HG02973 (cell line): Measurements from ENCODE around the gene NAAA.
"Not testable (repeated sequence)": the region's sequence is repeated elsewhere in the genome, so short reads cannot be mapped to it uniquely, and the experiment has no call there.

Experiments used
- ATAC-seq: cut with Tn5 transposase; IDR thresholded peaks from one replicate; pipeline ENCODE4 v1.9.1; 2021; ENCODE audit warnings: moderate library complexity; ENCODE audit not compliant: unreplicated experiment

Gene NAAA

DNA sequence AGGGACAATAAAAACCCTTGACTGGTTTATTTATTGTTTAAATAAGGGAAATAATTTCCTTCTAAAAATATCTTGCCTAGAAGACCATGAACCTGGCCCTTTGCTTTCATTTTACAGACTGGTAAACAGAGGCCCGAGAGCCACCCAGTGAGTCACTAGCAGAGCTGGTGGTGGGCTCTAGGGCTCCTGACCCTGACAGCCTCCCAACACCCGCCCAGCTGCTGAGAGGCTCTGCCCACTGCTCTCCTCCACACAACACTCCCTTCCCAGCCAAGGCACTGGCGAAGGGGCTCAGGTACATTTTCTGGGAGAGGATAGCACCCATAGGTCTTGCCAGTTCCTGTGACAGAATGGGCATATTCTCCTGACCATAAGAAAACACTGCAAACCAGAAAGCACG, 20.5 kb downstream of the NAAA start:
- no peak for ATAC-seq

DNA sequence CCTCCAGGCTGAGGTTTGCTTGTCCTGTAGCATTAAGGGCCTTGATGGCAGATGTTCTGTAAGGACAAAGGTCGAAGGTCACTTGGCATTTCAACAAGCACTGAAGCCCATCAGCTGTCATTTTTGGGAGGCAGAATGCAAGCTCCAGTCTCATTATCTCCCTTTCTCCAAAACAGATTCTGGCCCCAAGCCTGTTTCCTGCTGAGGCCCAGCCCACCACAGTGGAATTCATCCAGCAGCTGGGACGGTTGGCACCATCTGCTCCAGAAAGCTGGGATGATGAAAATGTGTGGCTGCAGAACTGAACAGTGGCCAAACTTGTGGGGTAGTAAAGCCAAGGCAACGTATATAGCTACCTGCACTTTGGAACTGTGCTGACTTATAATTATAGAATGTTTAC, 20.9 kb downstream of the NAAA start:
- no peak for ATAC-seq

DNA sequence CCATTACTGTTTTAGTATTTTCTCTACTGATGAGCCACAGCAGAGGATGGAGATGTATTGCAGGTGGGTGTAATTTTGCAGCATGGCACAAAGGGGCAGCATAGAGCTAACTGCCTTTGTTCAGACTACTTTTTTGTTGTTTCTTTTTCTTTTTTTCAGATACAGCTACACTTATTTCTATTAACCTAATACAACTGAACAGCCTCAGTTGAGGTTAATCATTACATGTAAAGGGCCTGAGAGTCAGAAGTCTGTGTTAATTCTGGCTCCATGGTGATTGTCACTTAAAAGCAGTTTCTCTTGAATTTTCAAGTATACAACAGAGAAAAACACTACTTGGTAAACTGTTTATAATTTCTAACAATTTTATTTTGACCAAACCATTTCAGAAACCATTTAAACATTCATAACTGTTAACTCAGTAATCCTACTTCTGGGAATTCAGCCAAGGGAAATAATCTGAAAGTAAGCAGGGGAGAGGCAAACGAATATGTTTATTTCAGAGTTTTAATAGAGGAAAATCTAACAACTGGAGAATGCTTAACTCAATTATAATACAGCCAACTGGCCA, 24.6 kb downstream of the NAAA start:
- ATAC-seq, result peak; percentile 74

DNA sequence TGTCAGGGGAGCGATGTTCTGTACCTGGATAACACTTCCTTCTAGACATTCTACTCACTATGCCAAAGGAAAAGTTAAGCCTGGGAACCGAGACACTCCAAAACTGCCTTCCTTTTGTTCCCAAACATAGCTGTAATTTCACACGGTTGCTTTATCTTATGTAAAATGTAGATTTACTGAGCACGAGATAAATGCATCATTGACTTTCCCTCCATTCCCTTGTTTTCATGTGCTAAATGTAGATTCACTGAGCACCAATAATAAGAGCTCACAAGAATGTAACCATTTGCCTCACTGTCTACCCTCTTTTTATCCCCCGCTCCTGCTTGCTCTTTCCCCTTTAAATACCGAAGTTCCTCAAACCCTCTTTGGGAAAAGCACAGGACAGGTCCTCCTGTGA, 27.8 kb downstream of the NAAA start:
- no peak for ATAC-seq

DNA sequence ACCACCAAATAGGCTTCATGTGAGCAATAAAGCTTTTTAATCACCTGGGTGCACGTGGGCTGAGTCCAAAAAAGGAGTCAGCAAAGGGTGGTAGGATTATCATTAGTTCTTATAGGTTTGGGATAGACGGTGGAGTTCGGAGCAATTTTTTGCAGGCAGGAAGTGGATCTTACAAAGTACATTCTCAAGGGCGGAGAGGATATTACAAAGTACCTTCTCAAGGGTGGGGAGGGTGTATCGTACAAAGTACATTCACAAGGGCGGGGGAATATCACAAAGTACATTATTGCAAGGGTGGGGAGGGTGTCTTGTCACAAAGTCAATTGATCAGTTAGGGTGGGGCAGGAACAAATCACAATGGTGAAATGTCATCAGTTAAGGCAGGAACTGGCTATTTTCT, 30.0 kb downstream of the NAAA start:
- not testable (repeated sequence) for ATAC-seq

DNA sequence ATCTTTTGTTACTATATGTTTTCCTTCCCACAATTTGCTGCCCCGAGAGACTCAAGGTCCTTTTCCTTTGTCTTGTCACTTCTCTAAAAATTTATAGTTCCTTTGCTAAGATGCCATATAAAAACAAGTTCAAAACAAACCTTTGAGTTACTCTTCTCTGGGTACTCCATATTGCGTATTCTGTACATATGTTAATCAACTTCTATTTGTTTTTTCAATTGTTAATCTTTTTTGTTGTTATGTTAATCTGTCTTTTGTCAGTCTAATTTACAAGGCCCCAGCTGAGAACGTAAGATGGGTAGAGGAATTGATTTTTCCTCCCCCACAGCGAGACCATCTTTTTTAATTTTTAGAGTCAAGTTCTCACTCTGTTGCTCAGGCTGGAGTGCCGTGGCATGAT, 31.4 kb downstream of the NAAA start:
- ATAC-seq, result no peak

DNA sequence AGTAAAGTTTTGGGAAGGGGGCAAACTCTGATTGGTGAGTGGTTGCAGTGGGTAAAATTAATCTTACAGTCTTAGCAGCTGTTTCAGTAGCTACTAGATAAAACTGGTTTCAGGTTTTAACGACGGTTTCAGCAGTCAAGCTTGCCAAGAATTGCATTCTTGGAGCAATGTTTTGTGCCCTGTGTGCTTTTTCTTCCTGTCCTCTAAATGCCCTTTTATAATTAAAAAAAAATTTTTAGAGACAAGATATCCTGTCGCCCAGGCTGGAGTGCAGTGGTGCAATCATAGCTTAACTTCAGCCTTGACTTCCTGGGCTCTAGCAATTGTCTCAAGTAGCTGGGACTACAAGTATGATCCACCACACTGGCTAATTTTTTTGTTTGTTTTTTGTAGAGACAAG, 32.3 kb downstream of the NAAA start:
- ATAC-seq, result no peak

DNA sequence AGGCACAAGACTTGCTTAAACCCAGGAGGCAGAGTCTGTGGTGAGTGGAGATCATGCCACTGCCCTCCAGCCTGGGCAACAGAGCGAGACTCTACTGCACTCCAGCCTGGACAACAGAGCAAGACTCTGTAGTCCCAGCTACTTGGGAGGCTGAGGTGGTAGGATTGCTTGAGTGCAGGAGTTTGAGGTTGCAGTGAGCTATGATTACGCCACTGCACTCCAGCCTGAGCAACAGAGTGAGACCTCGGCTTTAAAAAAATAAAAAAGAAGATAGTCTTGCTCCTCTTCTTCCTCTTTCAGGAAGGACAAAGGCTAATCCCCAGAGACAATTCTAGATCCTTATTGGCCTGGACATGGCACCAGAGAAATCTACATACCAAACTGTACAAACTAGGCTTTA, 32.8 kb downstream of the NAAA start:
- ATAC-seq, result no peak

DNA sequence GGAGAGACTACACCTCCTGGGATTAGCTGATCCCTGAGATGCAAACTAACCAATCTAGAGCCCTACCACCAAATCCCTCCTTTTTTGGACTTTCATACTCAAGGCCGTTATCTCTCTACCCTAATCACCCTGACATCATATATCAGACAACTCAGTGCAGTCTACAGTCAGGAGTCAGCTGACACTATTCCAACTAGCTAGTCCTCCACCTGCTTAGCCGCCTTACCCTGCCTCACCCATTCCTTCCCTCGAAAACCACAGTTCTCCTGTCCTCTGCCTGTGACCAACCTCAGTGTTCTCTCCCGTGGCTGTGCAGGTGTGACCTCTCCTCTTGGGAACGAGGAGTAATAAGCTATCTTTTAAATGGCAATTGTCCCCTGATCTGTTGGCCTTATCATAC, 36.7 kb downstream of the NAAA start:
- no peak for ATAC-seq

DNA sequence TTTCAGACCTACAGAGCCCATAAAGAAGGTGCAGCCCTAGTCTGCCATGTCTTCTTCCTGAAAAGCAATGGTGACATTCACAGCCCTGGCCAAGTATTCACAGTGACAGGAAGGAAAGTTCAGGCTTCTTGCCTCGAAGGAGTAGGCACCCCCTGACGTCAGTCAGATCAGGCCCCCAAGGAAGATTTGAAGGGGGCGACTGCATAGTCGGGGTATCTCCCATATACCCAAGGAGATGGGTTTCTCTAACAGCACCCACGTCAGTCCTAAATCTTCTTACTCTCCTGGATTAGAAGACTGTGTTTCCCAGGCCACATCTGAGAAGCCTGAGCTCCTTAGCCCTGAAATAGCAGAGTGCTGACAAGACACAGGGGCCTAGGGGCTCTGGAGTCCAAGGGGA, 38.5 kb downstream of the NAAA start, which contains the start of gene PPEF2:
PPEF2 (minus strand) TSS at position 101 of the 400 bp plus-strand sequence. CDS start 6,127 bp downstream, outside the sequence.
- no peak for ATAC-seq

DNA sequence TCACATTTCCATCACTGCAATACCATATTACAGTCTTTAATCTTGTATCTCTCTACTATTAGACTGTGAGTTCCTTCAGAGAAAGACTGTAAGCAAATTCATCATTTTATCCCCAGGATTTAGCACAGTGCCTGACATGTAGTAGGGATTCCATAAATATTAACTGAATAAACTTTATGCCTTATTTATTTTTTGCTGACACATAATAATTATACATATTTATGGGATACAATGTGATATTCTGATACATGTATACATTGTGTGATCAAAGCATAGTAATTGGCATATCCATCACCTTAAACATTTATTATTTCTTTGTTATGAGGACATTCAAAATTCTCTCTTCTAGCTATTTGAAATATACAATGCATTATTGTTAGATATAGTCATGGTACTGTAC, 42.3 kb downstream of the NAAA start:
- no peak for ATAC-seq

DNA sequence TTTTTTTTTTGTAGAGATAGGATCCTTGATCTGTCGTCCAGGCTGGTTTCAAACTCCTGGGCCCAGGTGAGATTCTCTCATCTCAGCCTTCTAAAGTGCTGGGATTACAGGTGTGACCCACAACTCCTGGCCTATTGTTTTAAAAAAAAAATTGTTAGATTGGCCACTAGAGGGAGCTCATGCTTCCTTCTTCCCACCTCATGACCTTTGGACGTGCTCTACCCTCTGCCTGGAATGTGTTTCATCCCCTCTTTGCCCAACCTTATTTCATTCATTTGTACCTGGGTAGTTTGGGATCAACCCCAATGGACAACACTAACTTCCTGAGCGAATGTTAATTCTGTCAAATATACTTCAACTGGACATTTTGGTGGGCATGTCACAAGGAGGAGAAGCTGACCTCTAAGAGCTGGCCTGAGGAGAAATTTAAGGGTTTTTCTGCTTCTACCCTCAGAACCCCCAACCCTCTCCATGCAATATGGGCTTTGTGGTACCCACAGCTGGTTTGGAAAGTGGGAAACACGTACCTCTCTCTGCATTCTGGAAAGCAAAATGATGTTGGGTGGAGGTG, 45.0 kb downstream of the NAAA start:
- ATAC-seq, result no peak

DNA sequence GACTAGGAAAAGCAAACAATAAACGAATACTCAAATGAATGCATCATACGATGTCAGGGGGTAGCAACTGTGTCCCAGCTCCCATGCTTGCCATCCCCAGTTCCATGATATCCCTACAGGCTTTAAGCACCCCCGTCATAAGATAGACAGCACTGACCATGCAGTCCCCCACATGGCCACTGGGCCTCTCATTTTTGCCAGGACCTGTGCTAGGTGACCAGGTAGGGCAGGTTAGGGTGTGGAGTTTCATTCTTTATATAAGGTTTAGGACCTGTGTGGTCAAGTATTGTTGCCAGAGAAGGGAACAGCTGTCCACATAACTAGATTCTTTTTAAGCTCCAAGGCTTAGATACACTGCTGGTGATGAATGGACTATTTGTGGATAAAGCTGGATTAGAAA, 48.3 kb downstream of the NAAA start:
- ATAC-seq, result no peak

DNA sequence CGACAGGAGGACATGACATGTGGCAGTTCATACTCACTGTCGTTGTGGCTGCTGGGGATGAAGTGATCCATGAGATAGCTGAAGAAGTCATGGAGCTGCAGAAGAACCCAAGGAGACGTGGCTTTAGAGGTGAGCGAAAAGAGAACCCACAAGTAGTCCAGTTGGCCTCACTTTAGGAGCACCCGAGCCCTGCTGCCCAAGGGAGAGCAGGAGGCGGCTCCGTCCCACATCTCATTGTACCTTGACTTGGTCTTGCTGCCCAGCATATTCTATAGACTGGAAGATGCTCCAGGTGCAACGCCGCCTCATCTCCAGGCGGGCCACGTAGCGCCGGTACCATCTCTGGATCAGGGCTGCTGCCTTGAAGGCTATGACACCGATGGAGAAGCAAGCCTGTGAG, 49.2 kb downstream of the NAAA start:
- no peak for ATAC-seq

DNA sequence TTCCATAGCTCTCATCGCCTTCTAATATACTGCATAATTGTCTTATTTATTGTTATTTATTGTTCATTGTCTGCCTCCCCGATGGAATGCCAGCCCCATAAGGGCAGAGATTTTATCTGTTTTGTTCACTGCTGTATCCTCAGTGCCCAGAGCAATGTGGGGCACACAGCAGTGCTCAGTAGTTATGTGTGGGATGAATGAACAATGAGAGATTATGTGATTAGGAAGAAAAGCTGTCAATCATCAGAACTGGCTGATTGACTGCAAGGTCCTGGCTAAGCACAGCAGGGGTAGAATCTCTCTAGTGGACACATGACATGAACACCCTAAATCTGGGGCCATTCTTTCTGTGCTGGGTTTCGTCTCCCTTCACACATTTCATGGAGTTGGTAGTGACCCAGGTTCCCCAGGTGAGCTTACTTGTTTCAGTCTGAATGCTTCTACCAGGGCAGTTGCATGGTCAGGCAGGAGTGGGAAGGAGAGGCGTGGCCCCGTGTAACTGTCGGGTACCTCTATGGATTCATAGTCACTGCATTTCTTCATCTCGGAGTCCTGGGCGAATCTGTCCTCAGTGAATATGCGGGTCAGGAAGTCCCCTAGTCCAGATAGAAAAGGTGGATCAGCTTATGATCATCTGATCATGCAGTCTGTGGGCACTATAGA, 51.1 kb downstream of the NAAA start:
- no peak for ATAC-seq

DNA sequence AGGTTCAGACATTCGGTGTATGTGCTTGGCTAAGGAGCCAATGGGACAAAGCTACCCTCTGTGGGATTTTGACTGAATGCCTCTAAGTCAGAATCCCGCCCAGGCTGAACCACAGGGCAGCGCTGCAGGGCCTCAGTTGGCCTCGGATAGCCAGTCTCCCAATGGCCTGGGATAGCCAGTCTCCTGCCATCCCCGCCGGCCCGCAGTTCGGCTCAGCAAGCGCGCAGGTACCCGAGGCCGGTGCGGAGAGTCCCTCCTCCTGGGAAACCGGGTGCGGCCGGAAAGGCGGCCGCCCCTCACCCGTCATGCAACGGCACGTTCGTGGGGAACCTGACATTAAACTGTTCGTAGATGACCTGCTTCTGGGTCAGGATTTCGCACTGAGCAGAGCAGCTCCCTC, 54.7 kb downstream of the NAAA start:
- ATAC-seq, result no peak

DNA sequence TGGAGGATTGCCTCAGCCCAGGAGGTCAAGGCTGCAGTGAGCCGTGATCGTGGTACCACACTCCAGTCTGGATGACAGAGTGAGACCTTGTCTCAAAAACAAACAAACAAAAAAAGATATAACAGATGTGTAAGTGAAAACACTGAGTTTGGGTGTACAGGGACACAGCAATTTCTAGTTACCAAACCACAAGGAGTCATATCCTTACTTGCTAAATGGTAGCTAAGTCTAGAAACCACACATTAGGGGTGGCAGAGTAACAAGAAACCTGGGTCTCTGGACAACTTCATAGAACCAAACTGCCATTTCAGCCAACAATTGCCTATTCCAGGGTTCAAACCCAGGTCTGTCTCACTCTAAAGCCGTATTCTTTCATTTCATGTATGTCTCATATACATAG, 59.3 kb downstream of the NAAA start:
- ATAC-seq, result no peak

DNA sequence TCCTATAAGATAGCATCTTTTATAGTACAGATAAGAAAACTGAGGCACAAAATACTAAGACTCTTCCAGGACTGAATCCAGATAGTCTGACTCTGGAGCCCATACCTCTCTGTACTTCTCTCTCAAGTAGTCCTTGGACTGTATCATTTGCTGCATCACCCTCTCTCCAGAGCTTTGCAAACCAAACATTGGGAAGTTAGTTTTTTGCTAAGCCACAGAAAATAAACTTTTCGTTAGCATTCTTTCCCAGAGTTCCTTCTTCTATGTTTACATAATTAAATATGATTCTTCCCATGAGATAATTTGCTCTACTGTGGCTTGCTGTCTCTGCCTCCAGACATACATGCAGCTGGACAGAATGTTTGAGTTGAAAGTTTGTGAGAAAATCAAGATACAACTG, 60.5 kb downstream of the NAAA start:
- ATAC-seq, result no peak

DNA sequence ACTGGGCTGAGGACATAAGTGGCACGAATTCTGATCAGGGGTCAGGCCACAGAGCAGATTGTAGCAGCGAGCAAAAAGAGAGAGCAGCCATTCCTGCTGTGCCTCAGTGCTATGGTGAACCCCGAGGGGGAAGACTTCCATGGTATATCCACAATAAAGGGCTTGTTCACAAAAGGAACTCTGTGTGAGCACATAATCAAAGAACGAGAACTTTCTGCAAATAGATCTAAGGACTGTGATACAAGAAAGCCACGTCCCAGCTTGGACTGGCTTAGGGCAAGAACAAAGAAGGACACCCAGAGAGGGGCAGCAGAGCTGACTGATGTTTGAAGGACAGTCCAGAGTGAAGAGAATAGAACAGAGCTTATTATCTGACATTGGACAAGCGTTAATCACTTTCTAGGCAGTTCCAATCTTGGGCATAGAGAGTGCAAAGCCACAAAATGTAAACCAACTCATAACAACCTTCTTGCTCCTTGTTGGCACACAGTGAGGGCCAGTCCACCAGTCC, 62.5 kb downstream of the NAAA start:
- no peak for ATAC-seq

DNA sequence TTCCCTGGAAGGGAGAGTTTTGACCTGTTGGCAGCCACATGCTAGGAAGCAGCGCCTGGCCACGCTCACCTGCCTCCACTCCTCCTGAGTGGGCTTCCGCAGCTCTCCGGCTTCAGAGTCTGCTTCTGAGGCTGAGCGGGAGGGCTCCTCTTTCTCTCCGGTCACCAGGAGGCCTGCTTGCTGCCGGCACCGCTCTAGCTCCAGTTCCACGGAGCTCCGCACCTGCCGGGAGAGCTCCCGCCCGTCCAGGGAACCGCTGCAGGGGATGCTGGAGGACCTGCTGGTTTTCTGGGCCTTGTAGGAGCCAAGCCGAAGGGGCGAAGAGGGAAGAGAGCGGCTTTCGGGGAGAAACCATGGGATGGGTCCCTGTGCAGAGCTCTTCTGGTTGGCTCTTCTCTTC, 64.6 kb downstream of the NAAA start:
- no peak for ATAC-seq

DNA sequence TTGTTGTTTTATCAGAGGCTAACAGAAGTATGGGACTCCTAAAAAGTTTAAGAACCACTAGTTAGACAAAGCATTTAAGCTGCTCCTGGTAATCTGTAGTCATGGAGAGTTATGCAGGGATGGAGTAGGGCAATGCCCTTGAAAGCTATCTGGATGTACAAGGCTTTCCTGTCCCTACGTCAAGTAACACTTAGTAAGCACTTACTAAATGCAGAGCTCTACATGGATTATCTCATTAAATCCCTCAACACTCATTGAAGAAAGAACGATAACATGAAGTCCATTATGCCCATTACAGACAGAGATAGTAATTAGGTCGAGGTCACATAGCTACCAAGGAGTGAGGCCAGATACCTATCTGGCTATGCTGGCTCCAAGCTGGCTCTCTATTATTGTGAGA, 71.7 kb downstream of the NAAA start:
- no peak for ATAC-seq

DNA sequence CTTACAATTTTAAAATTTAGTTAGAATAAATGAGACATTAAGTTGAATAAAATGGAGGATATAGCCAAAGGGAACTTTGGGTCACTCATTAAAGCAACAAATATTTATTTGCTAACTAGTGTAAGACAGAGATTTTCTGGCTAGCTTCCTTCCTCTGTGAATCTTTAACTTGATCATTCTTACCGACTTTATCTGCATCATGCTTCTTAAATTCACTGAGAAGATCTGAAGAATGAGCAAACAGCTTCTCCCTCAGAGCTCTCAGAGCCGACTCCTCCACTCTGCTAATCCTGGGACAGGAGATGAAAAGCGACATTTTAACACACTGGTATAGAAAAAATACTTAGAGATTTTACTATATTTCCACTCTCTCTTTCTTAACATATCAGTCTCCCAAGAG, 73.7 kb downstream of the NAAA start:
- no peak for ATAC-seq
